NCI-H2196 treated with DMSO at 0.1 percent for 48 hours (cell line): ENCODE data around the gene PPP4R4.
"Not testable (repeated sequence)": the region's sequence is repeated elsewhere in the genome, so short reads cannot be mapped to it uniquely, and the experiment has no call there.

Source experiments
- DNase-seq: peaks from one replicate; lab custom pipeline; 2025; ENCODE audit not compliant: unreplicated experiment; lab: John Stamatoyannopoulos, UW

PPP4R4 gene

GRCh38 chr14:94267352-94267751 lies 93.2 kb downstream of the PPP4R4 start:
- no peak for DNase-seq

- not testable (repeated sequence) for DNase-seq
These were observed 94.5 kb downstream of the PPP4R4 start for GRCh38 chr14:94268582-94268981.

DNA sequence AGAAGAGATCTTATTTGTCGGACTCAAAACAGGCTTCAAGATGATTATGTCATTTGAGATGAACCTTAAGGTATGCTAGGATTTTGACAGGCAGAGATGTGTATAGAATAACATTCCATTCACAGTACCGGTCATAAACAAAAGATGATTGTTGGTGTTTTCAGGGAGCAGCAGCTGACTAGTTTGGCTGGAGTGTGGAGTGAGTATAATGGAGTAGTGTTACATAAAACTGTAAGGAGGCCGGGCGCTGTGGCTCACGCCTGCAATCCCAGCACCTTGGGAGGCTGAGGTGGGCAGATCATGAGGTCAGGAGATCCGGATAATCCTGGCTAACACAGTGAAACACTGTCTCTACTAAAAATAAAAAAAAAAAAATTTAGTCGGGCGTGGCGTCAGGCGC lies 95.0 kb downstream of the PPP4R4 start:
- DNase-seq, result no peak

GRCh38 chr14:94276898-94277561 lies 102.9 kb downstream of the PPP4R4 start:
- DNase-seq, result not testable (repeated sequence)

DNA sequence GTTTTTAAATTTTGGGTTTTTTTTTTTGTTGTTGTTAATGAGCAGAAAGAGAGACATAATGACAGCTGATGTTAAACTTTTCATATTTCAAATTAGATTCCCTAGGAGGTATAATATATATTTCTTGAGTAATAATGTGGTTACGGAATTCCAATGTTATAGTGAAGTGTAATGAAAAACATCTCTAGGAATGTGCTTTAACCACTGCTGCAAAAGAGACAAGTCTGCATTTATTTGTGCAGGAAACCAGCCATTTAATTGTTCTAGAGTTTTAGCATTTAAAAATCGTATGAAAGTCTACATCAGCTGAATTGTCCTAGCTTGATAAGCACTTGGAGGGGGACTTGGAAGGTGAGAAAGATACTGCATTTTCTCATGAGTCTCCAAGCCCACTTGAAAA lies 104.6 kb downstream of the PPP4R4 start:
- no peak for DNase-seq

DNA sequence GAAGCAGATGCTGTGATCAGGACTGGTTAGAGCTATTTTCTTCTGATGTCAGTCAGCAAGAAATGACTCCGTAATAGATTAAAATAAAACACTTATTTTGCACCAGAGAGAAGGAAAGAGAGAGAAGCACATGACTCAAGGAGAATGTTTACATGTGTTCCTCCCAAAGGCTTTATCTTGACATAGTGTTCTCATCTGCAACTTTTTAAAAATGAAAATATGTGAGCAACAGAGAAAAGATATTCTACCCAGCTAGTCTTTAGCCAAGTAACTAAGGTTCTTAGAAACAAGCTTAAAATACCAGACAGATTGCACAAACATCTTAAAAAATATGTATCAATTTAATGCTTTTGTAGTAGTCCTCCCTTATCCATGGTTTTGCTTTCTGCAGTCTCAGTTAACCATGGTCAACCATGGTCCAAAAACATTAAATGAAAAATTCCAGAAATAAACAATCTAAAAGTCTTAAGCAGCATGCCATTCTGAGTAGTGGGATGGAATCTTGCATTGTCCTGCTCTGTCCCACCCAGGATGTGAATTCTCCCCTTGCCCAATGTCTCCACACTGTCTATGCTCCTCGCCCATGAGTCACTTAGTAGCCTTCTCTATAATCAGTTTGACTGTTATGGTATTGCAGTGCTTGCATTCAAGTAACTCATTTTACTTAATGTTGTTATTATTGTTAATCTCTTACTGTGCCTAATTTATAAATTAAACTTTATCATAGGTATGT lies 109.0 kb downstream of the PPP4R4 start:
- DNase-seq, result no peak

DNA sequence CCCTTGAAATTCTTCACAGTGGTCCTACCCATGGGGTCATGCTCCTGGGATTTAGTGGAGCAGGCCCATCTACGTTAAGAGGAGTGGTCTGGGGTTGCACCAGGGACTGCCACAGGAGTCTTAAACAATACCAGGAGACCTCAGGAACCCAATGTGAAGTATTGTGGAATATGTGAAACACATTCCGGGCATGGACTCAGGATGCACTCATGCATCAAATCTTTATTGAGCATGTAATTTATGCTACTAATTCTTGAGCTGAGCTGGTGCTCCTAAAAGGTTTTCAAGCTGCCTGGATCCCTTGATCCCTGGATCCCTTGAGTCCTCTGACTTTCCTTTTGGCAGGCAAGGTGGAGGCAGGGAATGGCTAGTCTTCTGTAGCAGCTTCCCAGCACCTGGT lies 110.1 kb downstream of the PPP4R4 start:
- DNase-seq, result no peak

- no peak for DNase-seq
These were observed 111.0 kb downstream of the PPP4R4 start for GRCh38 chr14:94285158-94285557.

DNA sequence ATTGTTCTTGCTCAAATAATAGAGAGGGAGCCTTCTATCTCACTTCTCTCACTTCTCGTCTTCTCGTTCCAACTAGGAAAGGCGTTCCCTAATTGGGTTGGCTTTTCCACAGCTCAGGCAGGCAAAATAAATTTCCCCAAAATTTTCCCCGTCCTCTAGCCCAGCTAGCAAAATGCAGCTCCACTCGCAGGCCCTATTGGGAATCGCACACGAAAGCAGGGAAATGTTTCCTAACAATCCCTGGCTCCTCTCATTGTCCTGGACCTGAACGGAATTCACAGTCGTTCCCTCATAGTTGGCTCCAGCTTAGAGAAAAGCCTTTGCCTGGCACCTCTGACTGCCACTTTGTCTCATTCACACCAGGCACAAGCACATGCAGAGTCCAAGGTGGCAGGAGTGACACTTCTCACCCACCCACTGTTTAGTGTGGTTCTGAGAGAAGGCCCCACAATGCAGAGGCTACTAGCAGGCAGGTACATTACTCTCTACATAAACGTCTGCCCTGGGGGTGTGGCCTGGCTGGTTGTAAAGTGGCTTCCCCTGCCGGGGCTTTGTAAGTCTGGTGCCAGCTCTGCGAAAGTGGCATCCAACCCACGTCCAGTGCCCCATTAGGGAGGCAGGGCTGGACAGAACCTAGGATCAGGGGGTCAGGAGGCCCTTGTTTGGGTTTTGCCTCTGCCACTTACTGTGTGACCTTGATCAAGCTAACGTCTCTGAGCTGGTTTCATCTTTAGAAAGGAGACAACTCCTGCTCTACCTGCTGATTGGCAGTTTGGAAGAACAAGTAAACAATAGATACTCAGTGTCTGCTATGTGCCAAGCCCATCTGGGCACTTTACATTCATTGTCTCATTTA lies 114.7 kb downstream of the PPP4R4 start:
- no peak for DNase-seq

- no peak for DNase-seq
These were observed 116.1 kb downstream of the PPP4R4 start for GRCh38 chr14:94290197-94290596.

- DNase-seq, result no peak
These were observed 117.2 kb downstream of the PPP4R4 start for GRCh38 chr14:94291159-94291905.

DNA sequence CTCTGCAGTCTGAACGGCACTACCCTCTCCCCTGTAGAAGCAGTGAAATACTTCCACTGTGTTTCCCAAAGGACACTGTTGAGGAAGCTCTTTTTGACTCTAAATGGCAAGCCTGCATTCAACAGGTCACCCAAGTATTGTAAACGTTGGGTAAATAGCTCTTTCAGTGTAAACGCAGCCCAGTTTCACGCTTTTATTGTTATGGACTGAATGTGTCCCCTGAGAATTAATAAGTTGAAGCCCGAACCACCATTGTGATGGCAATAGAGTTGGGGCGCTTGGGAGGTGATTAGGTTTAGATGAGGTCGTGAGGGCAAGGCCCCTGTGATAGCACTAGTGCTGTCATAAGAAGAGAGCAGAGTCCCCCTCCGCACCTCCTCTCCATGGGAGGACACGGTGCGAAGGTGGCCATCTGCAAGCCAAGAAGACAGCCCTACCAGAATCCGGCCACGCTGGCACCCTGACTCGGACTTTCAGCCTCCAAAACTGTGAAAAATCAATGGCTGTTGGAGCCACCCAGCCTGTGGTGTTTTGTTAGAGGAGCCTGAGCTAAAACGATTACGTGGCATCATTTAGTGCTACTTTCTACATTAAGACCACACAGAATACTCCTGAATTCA lies 117.9 kb downstream of the PPP4R4 start:
- no peak for DNase-seq

- no peak for DNase-seq
These were observed 118.4 kb downstream of the PPP4R4 start for GRCh38 chr14:94292526-94292871.

GRCh38 chr14:94292872-94293577 lies 118.9 kb downstream of the PPP4R4 start, which contains the start of gene SERPINA10:
TSS of gene SERPINA10 (minus strand) at chr14:94293268. CDS start at chr14:94290593, 2,675 bp downstream.
- no peak for DNase-seq

GRCh38 chr14:94293578-94293924 lies 119.4 kb downstream of the PPP4R4 start:
- DNase-seq, result no peak

DNA sequence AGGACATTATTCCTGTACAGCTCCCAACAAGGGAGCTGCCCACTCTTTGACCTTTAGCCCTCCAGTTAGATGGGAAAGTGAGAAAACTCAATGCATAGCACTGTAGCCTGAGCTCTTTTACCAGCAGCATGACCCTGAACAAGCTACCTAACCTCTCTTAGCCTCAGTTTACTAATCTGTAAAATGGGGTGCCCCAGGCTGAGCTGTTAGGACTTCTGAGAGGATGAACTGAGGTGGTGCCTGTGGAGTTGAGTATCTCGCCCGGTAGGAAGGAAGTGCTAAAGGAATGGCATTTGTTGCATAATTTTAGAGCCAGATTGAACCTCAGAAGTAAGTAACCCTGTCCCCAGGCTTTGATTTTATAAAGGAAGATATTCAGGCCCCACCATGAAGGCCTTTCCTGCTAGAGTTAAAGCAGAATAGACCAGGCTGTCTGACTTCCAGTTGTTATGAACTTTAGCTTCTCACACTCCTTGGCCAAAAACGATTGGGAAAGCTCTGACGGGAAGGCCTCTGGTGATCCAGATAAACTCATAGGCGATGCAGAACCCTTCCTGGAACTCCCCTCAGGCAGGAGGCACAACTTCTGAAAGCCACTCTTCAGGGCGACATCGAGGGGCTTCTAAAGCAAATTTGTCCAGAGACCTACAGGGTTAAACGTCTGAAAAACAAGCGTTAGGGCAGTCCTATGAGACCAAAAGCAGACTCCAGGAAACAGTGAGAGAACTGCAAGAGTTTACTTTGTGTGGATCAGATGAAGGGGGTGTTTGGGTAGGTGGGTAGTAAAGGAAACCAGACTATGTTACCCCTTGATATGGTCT lies 121.4 kb downstream of the PPP4R4 start:
- DNase-seq, result no peak

DNA sequence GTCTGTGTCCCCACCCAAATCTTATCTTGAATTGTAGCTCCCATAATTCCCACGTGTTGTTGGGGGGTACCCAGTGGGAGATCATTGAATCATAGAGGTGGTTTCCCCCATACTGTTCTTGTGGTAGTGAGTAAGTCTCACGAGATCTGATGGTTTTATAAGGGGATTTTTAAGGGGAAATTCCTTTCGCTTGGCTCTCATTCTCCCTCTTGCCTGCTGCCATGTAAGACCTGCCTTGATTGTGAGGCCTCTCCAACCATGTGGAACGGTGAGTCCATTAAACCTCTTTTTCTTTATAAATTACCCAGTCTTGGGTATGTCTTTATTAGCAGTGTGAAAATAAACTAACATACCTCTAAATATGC lies 122.0 kb downstream of the PPP4R4 start:
- DNase-seq, result not testable (repeated sequence)

GRCh38 chr14:94298130-94298529 lies 124.0 kb downstream of the PPP4R4 start:
- DNase-seq, result no peak

- DNase-seq, result no peak
These were observed 129.0 kb downstream of the PPP4R4 start for GRCh38 chr14:94303111-94303510.
